ENCODE data around the gene NRG4.
"Not testable (repeated sequence)": the region's sequence is repeated elsewhere in the genome, so short reads cannot be mapped to it uniquely, and the experiment has no call there.

The NRG4 gene

DNA sequence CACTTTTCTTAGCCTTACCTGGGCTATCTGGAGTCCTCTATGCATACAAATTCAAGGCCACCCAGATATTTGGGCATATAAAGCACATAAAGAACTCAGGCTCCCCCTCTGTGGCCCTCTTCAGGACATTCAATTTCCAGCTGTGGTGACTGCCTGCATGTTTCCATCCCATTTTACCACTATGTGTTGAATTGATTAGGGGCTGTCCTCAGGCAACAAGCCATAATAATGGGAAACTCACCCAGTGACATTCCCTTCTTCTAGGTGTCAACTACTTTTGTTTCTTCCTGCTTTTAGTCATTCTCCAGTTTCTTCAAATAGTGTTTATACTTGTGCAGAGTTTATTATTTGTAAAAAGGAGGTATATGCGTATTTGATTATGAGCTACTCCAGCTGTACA is 18.0 kb downstream of the NRG4 start:
- no peak for DNase-seq (ENCODE audit: low read depth)

DNA sequence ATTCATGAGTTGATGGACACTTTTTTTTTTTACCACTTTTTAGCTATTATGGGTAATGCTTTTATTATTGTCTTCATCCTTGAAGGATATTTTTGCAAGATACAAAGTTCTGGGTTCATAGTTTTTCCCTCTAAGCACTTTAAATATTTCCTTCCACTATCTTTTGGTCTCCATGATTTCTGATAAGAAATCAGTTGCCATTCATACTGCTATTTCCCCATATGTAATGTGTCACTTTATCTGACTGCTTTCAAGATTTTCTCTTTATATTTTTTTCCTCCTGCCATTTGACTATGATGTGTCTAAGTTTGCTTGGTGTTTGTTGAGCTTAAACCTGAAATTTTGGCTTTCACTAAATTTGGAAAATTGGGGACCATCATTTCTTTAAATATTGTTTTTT is 19.3 kb downstream of the NRG4 start:
- no peak for DNase-seq (ENCODE audit: low read depth)

DNA sequence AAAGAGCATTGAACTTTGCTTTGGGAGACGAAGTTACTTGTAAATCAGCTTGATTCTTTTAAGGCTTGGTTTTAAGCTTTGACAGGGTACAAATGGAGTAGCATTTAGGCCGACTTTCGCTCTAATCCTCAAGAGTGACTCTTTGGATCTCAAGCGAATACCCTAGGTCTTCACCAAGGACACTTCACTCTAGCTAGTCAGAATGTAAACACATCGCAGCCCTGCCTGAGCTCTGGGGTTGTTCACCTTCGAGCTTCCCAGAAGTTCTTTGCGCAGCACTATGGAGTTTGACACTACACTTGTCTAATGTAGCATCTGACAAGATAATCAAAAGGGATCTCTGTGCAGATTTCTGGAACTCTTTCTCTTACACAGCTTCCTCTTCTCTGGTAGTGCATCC is 22.3 kb downstream of the NRG4 start:
- DNase-seq (ENCODE audit: low read depth) = no peak

DNA sequence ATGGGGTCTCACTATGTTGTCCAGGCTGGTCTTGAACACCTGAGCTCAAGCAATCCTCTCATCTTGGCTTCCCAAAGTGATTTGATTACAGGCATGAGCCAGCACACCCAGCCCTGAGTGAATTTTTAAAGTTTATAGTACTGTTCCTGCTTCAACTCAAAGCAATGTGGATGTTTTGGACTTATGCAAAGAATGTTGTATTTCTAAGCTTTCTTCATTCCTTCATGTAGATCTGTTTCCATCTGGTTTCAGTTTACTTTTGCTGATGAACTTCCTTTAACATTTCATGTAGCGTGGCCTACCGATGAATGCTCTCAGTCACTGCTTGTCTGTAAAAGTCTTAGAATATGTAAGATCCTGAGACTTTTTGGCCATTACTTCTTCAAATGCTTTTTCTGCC is 23.2 kb downstream of the NRG4 start:
- DNase-seq (ENCODE audit: low read depth) = no peak

DNA sequence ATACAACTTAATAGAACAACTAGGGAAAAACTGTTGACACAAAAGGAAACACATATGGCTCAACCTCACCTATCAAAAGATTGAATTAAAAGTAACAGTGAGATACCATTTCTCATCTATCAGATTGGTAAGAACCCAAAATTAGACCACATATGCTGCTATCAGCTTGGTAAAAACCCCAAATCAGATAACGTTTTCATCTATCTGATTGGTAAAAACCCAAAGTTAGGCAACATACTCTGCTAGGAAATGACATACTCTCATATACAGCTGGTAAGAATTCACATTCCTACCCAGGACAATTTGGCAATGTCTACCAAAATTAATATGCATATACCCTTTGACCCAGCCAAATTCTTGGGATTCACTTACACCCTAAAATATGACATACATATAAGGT is 26.3 kb downstream of the NRG4 start:
- DNase-seq (ENCODE audit: low read depth) = no peak

DNA sequence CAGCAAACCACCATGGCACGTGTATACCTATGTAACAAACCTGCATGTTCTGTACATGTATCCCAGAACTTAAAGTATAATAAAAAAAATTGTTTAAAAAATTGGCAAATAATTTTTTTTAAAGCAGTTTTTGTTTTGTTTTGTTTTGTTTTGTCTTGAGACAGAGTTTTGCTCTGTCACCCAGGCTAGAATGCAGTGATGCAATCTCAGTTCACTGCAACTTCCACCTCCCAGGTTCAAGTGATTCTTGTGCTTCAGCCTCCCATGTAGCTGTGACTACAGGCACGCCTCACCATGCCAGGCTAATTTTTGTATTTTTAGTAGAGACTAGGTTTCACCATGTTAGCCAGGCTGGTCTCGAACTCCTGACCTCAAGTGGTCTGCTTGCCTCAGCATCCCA is 27.5 kb downstream of the NRG4 start:
- DNase-seq (ENCODE audit: low read depth) = not testable (repeated sequence)

DNA sequence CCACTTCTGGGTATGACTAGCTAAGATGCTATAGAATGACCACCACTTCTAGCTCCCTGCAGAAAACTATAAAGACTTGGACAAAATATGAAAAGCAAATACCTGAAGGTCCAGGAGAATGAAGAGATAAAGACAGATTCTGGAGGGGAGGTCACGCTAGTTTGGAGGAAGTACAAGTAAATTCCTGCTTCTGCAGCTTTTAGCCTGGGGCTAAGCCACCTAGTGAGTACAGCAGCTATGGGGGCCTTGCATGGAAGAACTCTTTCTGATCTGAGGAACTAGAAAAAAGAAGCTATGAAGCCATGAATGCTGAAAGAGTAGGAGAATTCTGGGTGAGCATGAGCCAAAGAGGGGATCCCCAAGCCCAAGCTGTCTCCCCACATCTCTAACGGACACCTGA is 29.8 kb downstream of the NRG4 start:
- no peak for DNase-seq (ENCODE audit: low read depth)

DNA sequence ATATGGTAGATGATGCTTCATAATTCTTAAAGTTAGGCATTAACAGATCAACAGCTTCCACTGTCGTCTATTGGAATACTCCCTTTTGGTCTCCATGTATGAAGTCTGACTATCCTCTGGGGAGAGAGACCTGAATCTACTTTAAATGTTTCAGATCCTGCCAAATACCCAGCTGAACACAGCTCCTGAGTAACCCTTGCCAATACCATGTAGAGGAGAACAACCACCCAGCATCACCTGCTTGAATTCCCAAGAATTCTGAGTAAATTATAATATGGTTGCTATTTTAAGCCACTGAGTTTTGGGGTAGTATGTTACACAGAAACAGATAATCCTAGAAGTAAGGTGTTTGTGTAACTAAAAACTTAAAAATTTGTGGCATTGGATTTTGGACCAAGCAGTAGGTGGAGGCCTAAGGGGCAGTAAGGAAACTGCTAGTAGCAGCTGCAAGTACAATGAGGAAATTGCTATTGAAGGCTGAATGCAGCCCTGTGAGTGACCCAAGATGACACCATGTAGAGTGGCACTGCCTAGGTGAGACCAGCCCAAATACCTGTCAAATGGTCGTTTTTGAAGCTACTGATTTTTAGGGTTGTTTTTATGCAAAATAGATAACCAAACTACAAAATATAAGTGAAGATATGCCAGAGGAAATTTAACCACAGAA is 30.9 kb downstream of the NRG4 start:
- no peak for DNase-seq (ENCODE audit: low read depth)

DNA sequence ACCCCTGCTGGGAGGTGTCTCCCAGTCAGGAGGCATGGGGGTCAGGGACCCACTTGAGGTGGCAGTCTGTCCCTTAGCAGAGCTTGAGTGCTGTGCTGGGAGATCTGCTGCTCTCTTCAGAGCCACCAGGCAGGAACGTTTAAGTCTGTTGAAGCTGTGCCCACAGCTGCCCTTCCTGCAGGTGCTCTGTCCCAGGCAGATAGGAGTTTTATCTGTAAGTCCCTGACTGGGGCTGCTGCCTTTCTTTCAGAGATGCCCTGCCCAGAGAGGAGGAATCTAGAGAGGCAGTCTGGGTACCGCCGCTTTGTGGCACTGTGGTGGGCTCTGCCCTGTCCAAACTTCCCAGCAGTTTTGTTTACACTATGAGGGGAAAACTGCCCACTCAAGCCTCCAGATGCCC is 35.5 kb downstream of the NRG4 start:
- not testable (repeated sequence) for DNase-seq (ENCODE audit: low read depth)

DNA sequence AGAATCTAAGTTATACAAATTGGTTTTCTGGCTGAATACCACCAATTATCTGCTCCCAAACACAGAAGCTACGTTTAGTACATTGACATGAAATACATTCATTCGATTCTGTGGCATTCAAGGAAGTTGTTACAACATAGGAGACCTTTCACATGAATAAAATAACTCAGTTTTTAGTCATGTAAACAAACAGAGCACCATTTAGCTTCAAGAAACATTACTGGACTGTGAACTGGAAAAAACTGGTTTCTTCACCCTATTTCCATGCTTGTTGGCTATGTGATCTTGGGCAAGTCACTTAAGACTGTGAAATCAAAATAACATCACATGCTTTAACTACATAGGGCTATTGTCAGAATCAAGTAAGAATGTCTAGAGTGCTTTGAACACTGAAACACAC is 46.2 kb downstream of the NRG4 start:
- no peak for DNase-seq (ENCODE audit: low read depth)

DNA sequence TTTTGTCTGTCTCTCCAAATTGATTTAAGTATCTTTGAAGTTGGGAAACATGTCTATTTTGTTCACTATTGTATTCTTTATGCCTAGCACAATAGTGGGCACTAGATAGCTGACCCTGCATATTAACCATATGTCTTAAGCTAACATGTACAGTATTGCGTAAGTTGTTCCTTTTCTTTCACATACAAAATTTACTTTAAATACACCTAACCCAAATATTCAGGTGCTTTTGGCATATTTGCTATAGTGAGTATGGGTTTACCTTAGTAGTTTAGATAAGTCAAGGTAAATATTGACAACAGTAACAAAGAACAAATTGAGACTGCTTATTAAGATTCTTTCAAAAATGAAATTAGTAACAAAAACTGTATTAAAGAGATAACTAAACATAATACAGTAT is 50.9 kb downstream of the NRG4 start:
- no peak for DNase-seq (ENCODE audit: low read depth)

DNA sequence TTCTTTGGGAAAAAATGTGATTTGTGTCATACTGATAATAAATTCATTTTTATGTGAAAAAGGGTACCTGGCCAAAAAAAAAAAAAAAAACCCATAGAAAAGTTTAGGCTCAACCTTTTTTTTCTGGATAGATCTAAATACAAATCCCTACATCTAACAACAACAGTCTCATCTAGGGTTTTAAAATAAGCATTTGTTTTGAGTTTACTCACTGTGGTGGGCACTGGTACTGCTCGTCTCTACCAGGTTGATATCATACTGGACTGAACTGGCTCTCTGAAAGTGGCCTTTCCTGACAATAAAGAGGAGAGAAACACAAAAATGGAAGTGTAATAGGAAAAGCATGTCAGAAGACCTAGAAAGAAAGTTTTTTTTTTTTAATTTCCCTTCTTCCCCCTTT is 56.5 kb downstream of the NRG4 start:
- DNase-seq (ENCODE audit: low read depth) = no peak

DNA sequence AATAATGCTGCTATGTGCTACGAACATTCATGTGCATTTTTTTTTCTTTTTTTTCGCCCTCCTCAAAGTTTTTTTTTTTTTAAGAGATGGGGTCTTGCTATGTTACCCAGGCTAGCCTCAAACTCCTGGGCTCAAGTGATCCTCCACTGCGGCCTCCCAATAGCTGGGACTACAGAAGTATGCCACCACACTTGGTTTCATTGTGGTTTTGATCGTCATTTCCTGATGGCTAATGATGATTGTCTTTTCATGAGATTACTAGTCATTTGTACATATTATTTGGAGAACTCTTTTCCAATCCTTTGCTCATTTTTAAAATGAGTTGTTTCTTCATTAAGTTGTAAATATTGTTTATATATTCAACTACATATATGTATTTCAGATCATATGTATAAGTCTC is 59.7 kb downstream of the NRG4 start:
- DNase-seq (ENCODE audit: low read depth) = no peak

DNA sequence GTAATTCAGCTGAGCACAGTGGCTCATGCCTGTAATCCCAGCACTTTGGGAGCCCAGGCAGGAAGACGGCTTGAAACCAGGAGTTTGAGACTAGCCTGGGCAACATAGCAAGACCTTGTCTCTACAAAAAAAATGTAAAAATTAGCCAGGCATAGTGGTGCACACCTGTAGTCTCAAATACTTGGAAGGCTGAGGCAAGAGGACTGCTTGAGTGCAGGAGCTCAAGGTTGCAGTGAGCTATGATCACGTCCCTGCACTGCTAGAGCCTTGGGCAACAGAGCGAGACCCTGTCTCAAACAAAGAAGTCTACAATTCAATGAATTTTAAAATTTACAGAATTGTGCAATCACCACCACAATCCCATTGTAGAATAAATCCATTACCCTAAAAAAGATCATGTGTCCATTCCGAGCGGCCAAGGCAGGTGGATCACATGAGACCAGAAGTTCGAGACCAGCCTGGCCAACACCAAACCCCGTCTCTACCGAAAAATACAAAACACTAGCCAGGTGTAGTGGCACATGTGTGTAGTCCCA is 63.4 kb downstream of the NRG4 start:
- no peak for DNase-seq (ENCODE audit: low read depth)

DNA sequence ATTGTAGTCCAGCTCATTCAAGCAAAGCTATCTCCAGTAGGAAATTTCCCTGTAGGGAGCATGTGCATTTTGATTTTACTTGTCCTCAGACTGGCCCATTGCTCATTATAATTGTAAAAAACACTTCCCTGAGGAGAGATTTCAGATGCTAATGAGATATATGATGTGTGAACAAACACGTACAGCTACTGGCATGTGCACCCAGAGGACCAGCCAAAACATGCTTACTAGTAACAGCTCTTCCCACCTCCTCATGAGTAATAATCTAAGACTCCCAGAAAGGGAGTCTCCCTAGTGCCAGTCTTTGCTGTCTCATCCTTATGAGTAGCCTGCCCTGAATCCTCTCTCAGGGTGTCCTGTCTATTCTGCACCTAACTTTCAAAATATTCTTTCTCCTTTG is 65.1 kb downstream of the NRG4 start:
- DNase-seq (ENCODE audit: low read depth) = no peak

DNA sequence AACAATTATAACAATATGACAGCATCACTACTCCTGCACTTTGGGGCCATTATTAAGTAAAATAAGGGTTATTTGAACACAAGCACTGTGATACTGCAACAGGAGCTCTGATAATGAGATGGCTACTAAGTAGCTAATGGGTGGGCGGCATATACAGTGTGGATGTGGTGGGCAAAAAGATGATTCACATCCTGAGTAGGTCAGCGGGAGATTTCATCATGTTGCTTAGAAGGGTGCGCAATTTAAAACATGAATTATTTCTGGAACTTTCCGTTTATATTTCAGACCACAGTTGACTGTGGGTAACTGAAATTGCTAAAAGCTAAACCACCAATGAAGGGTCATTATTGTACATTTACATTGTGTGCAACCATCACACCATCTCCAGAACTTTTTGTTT is 66.3 kb downstream of the NRG4 start:
- no peak for DNase-seq (ENCODE audit: low read depth)

DNA sequence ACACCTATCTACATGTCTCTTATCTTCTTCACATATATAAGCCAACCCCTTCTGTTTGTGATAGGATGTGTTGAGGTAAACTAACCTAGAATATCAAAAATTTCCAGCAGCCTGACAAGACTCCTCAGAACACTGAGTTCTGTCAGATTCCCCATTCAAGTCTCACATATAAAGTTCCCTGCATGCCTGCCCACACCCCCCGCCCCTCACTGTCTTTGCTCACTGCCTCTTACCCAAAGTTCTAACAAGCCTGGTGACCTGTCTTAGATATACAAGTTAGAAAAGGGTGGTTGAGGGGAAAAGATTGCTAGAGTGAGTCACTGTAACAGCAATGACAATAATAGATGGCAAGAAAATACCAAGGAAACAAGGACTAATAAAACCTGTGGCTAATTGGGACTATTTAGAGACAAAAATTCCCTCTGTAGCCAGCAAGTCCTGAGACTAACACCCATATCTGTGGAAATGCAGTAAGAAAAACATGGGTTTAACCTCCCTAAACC is 68.5 kb downstream of the NRG4 start:
- no peak for DNase-seq (ENCODE audit: low read depth)

DNA sequence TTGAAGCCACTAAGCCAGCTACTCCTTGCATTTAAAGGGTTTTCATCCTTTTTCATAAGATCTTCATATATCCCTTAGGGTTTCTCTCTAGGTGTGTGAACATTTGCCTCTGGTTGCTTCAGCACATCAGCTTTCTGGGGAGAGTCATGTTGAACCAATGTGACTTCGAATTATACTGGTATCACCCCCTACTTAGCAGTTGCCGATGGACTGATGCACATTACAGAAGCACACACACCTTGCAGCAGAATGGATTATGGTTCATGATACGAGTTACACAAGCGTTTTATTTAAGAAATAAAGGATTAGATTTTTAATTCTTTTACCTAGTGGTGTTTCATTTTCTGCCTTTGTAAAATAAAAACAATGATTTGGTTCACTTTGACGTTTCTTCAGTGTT is 69.0 kb downstream of the NRG4 start:
- no peak for DNase-seq (ENCODE audit: low read depth)

DNA sequence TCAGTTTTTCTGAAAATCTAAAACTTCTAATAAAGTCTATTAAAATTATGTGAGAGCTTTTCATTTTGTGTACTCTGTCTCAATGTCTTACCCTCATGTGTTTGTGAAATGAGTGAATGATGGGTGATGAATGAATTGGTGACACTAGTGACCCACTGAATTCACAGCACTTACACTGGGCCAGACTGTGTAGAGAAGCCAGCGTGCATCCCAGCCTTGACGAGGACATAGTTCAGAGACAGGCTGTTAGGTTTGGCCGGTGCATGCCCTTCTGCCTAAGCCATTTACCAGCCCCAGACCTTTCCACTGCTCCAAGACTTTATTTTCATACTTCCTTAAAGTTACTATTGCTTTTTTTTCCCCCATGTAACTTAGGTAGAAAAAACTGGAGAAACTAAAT is 69.8 kb downstream of the NRG4 start:
- no peak for DNase-seq (ENCODE audit: low read depth)

DNA sequence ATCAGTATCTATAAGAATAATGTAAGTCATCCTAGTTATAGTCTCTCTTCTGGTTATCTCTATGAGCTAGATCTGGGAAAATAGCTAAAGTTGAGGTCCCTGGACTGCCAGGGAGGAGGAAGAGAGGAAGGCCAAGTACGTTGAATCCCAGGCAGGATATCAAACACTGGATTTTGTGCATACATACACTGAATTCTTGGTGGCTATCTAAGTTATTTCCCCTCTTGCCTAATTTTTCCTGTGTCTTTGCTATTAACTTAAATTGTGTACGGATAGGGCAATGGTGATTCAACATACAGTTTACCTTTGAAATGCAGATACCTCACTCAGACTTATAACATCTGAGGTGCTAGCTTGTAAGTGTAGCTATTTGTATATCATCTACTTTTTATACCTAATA is 81.4 kb downstream of the NRG4 start:
- no peak for DNase-seq (ENCODE audit: low read depth)

DNA sequence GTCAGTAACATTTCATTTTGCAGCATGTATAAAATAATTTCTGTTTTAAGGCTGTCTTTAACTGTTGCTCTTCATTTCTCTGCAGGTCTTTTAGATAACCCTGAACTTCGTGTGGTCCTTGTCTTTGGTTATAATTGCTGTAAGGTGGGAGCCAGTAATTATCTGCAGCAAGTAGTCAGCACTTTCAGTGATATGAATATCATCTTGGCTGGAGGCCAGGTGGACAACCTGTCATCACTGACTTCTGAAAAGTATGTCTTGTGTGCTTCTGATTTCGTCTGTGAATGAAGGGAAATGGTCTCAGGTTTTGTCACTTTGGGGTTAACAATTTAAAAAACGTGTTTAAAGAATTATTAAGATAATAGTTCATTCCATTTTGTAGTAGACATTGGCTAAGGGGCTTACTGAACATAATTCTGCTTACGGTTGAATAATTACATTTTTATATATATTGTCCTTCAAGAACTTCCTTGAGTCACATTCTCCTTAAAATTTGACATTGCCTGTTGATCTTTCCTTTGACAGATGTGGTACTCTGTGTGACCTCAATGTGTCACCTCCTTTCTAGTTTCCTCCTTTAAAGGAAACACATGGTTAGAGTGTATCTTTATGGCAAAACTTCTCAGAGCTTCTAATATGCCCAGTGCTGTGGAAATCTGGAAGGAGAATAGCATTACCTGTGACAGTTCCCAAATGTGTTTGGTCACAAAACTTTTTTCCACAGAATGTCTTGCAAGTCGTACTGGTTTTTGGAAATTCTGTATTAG is 82.2 kb downstream of the NRG4 start:
- DNase-seq (ENCODE audit: low read depth) = no peak

DNA sequence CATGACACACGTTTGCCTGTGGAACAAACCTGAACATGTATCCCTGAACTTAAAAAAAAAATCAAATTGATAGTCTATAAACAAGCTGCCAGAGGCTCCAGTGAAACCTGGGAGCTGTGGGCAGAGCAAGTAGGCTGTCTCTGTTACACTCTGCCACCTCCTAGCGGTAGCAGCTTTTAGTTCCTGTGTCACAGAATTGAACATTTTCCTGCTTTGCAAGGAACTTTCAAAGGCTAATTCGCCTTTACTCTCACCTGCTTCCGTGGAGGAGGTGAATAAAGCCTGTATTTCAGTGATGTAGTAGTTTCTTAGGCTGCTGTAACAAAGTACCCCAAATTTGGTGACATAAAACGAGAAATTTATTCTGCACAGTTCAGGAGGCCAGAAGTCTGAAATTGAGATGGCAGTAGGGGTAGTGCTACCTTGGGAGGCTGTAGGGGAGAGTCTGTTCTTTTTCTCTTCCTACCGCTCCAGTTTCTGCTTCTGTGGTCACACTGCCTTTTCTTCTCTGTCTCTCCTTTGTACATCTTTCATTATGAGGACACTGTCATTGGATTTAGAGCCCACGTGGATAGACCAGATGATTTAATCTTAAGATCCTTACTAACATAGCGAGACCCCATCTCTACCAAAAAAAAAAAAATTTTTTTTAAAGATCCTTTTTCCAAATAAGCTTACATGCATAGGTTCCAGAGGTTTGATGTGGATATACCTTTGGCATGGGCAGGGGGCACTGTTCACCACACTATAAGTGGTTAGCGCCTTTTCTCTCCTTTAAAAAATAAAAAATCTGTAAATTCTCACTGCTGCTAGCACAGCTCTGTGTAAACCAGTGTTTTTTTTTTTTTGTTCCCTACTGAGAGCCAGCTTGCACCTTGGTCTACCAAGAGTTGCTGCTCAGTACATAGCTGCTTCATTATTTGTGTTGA is 83.3 kb downstream of the NRG4 start:
- no peak for DNase-seq (ENCODE audit: low read depth)

Measured in T follicular helper cell (primary cell).